ENCODE data around the gene PHLPP1.

PHLPP1 gene

DNA sequence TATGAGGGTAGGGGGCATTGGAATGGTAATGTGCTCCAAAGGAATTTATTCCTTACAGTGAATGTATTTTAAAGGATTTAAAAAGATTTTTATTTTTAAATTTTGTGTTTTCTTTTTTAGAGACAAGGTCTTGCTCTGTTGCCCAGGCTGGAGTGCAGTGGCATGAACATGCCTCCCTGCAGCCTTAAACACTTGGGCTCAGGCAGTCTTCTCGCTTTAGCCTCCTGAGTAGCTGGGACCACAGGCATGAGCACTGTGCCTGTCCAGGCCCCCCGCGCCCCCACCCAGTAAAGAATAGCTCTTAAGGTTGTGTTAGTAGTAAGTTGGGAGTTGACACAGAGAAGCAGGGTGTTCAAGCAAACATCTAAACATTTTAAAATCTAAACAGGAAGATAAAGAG is 36.6 kb downstream of the PHLPP1 start:
- TF ChIP-seq, protein P1, sequence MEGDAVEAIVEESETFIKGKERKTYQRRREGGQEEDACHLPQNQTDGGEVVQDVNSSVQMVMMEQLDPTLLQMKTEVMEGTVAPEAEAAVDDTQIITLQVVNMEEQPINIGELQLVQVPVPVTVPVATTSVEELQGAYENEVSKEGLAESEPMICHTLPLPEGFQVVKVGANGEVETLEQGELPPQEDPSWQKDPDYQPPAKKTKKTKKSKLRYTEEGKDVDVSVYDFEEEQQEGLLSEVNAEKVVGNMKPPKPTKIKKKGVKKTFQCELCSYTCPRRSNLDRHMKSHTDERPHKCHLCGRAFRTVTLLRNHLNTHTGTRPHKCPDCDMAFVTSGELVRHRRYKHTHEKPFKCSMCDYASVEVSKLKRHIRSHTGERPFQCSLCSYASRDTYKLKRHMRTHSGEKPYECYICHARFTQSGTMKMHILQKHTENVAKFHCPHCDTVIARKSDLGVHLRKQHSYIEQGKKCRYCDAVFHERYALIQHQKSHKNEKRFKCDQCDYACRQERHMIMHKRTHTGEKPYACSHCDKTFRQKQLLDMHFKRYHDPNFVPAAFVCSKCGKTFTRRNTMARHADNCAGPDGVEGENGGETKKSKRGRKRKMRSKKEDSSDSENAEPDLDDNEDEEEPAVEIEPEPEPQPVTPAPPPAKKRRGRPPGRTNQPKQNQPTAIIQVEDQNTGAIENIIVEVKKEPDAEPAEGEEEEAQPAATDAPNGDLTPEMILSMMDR (IDR thresholded peaks at IDR 0.05): no peak

DNA sequence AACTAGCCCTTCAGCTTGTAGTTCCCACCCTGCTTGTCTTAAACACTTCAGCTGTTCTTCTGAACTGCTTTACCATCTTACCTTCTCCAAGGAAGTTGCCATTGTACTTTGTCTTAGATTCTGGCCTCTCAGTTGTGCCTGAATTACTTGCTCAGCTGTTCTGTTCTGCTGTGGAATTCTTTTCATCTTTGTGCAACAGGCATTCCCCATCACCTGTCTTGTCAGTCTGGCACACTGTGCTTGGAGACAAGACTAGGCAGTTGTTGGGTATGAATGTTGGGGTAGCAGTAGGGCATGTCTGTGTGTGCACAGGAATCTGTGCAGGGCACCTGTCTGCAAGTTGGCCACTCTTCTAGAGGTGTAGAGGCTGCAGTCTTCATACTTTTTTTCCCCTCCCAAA is 38.7 kb downstream of the PHLPP1 start:
- TF ChIP-seq, protein P1 (IDR thresholded peaks at IDR 0.05): no peak

DNA sequence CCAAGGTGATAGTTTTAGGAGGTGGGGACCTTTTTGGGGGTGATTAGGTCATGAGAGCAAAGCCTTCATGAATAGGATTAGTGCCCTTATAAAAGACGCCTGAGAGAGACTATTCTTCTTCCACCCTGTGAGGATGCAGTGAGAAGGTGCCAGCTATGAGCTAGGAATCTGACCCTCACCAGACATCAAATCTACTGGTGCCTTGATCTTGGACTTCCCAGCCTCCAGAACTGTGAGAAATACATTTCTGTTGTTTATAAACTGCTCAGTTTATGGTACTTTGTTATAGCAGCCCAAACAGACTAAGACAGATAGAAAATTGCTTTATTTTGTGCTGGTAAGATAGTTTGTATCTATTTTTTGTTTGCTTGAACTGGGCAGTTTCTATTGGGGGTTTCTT is 40.1 kb downstream of the PHLPP1 start:
- TF ChIP-seq, protein P1 (IDR thresholded peaks at IDR 0.05): no peak

DNA sequence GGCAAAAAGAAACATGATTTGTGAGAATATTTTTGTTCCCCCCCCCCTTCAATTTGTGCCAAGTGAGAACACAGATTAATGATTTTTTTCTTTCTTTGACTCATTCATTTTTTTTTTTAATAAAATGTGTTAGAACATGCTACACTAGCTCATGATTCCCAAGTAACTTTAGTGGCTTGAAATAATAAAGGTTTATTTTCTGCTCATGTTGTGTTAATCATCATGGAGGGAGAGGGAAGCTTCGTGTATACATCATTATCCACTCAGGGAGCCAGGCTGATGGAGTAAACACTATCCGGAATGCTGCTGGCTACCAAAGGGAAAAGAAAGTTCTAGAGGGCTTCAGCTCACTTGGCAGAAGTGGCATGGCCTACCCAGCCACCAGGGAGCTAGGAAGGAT is 40.6 kb downstream of the PHLPP1 start:
- TF ChIP-seq, protein P1 (IDR thresholded peaks at IDR 0.05): no peak

DNA sequence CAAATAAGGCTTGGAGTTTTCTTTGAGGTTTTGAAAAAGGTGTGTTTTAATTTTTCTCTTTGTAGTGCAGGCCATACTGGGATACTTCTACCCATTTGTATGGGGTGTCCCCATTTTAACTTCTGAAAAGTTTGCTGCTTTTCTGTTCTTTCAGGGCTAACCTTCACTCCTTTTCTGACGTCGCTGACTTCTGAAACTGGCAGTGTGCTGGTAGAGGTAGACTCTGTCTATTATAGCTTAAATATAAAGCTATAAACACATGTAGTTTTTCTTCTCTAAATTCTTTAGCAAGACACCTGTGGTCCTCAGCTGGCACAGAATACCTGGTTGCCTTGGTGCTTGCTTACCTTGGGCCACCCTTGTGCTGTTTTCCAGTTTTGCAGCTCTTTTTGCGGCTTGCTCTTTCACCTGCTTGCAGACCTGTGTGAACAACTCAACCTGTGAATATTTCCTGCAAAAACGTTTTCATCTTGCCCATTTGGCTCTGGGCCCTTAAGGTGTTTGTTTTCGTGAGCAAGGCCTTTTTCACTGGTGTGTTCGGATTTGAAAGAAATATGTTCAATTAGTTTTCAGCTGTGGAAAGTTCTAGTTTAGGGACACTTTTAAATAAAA is 42.2 kb downstream of the PHLPP1 start:
- TF ChIP-seq, protein P1 (IDR thresholded peaks at IDR 0.05): no peak

DNA sequence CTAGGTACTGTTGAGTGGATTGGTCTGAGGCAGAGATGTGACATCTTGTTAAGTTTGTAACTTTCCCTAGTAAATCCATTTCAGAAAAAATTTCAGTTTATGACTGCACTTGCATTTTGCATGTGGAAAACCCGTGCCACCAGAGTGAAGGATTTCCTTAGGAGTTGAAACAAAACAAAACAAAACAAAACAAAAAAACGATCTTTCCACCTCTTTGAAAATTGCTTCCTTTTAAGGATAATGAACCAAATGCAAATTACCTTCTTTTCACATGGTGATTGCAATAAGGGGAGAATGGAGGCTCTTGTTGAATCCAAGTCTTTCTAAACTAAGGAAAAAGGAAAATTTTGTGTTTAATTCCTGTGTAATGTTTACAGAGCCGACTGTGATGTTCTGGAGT is 43.2 kb downstream of the PHLPP1 start:
- TF ChIP-seq, protein P1 (IDR thresholded peaks at IDR 0.05): no peak

DNA sequence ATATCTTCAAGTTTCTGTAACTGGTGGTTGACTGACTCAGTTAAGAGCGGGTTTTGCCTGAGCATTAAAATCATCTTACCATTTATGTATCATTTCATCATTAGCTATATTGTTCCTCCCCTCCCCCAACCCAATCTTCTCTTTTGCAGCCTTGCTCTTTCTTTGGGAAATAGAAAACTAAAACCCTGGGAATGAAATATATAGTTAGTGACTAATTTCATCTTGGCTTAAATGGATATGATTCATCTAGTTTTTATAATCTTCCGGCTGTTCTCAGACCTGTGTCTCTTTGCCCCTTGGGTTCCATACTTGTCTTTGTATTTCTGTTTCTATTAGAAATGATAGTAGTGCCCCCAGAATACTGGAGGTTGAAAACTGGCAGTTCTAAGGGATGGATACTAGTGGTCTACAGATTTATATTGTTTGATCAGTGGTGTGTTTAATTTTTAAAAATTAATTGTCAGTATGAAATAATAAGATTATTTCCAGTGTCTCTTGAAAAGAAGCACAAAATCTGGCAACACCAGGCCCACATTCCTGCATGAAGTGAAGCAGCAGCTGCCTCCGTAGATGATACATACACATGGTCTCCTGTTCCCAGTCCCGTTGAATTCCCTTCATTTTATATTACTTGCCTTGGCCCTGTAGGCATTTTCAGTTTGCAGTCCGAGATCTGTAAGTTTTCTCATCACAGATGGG is 44.5 kb downstream of the PHLPP1 start:
- TF ChIP-seq, protein P1 (IDR thresholded peaks at IDR 0.05): no peak

Measured in LNCAP (cell line).